Thyroid gland (tissue), 4 donors: Measurements from ENCODE around the gene MTCL1.

Experiments
- CTCF ChIP-seq, 6 experiments: fragments of 200-600 bp in 3 of 6; fragments of 450-650 bp in 3 of 6; sonication (generic) in 3 of 6; IDR thresholded peaks; one replicate each; pipeline ENCODE4 v1.5.1; 2016 to 2019; ENCODE audit warnings: antibody characterized with exemption in 6 of 6, mild to moderate bottlenecking in 2 of 6, inconsistent platforms in 1 of 6, moderate library complexity in 1 of 6
- POLR2A ChIP-seq, 2 donors: fragments of 450-650 bp; IDR thresholded peaks; one replicate each; pipeline ENCODE4 v1.6.1; 2017; ENCODE audit warnings: antibody characterized with exemption in 2 of 2, mild to moderate bottlenecking in 2 of 2, moderate library complexity in 1 of 2

GRCh38 chr18:8750954-8751415 is 45.6 kb downstream of the MTCL1 start:
- TF ChIP-seq CTCF (IDR thresholded peaks at IDR 0.05) (no peak), POLR2A (IDR thresholded peaks at IDR 0.05) (no peak)
